GM12878 (cell line): ENCODE data around the gene ARFIP1. TPM values are rescaled to one million over a fixed set of nuclear protein-coding genes. Genes with fewer than 3 reads are reported as not detected.

Source experiments
- ATAC-seq: fragments of 200-7000 bp; cut with Tn5 transposase; 3 replicates; pipeline ENCODE4 v1.9.1; 2020; ENCODE audit warnings: mild to moderate bottlenecking, moderate library complexity
- BruUV-seq: library from RNA; stranded (reverse); fragments of 400-500 nt; replicated peaks from 2 replicates; lab custom pipeline; 2021; lab: Mats Ljungman, UMichigan
- CTCF ChIA-PET: fragments of 300-600 bp; sonication (Branson Sonifier 250); formaldehyde crosslinking; extraction: SDS; loops from one replicate; lab custom pipeline; 2021; ENCODE audit warnings: inconsistent platforms; lab: Yijun Ruan, JAX
- POLR2A ChIA-PET: fragments of 350-600 bp; formaldehyde crosslinking; extraction: SDS; loops from one replicate; lab custom pipeline; 2021; ENCODE audit warnings: inconsistent platforms; lab: Charles Lee
- RAD21 ChIA-PET: fragments of 300-600 bp; sonication (Branson Sonifier 250); formaldehyde crosslinking; loops from one replicate; lab custom pipeline; 2023; ENCODE audit warnings: antibody characterized with exemption; ENCODE audit not compliant: unreplicated experiment; lab: Charles Lee
- SMC1A ChIA-PET: fragments of 300-600 bp; sonication (Branson Sonifier 250); formaldehyde crosslinking; loops from one replicate; lab custom pipeline; 2023; ENCODE audit not compliant: unreplicated experiment, uncharacterized antibody; lab: Charles Lee
- DNase-seq: peaks from one replicate; pipeline ENCODE4 v3.0.0-alpha.2; 2011; ENCODE audit warnings: low read depth, low spot score
- FAIRE-seq: peaks from 3 replicates; lab custom pipeline; 2011; peaks lifted over from hg19 to GRCh38; lab: Jason Lieb, UNC
- H2AFZ ChIP-seq: 2 replicates; pipeline ENCODE4 v1.6.0; 2011; ENCODE audit warnings: low read depth, low read length, control low read depth; ENCODE audit not compliant: control insufficient read depth
- H3K27ac ChIP-seq: 2 replicates; pipeline ENCODE4 v1.5.1; 2011; ENCODE audit warnings: control low read depth; ENCODE audit not compliant: control insufficient read depth, insufficient read depth
- H3K27me3 ChIP-seq, 2 experiments: replicated peaks in 1 of 2; 2 replicates each; pipeline versions ENCODE4 v1.6.0 to v1.6.1; 2011; ENCODE audit warnings: low read length in 1 of 2; ENCODE audit not compliant: control insufficient read depth in 2 of 2, insufficient read depth in 2 of 2
- H3K36me3 ChIP-seq, 2 experiments: 2 replicates each; pipeline ENCODE4 v1.5.1; 2011; ENCODE audit warnings: low read length in 1 of 2; ENCODE audit not compliant: control insufficient read depth in 2 of 2, insufficient read depth in 2 of 2
- H3K4me1 ChIP-seq: 2 replicates; pipeline ENCODE4 v1.6.1; 2011; ENCODE audit warnings: mild to moderate bottlenecking, low read length, moderate library complexity, mixed read lengths; ENCODE audit not compliant: control insufficient read depth, insufficient read depth
- H3K4me2 ChIP-seq: 2 replicates; pipeline ENCODE4 v1.6.0; 2011; ENCODE audit warnings: control low read depth; ENCODE audit not compliant: control insufficient read depth, insufficient read depth
- H3K4me3 ChIP-seq: fragments of 200-600 bp; sonication (generic); 2 replicates; pipeline ENCODE4 v1.5.1; 2016
- H3K79me2 ChIP-seq: 2 replicates; pipeline ENCODE4 v1.6.0; 2011; ENCODE audit warnings: low read length; ENCODE audit not compliant: control insufficient read depth, insufficient read depth
- H3K9ac ChIP-seq: 2 replicates; pipeline ENCODE4 v1.8.0; 2011; ENCODE audit warnings: low read length, control low read depth, mixed read lengths; ENCODE audit not compliant: control insufficient read depth, insufficient read depth
- H3K9me3 ChIP-seq: replicated peaks from 3 replicates; pipeline ENCODE4 v1.5.1; 2011; ENCODE audit warnings: mild to moderate bottlenecking, low read length; ENCODE audit not compliant: control insufficient read depth, insufficient read depth
- H4K20me1 ChIP-seq: 2 replicates; pipeline ENCODE4 v1.6.0; 2011; ENCODE audit not compliant: control insufficient read depth, insufficient read depth
- CEBPZ ChIP-seq: fragments of 150-350 bp; IDR thresholded peaks from 2 replicates; pipeline ENCODE4 v1.6.1; 2016; ENCODE audit warnings: low read depth, low read length
- CREB1 ChIP-seq: IDR thresholded peaks from 2 replicates; pipeline ENCODE4 v1.6.1; 2012; ENCODE audit warnings: low read depth, mild to moderate bottlenecking, inconsistent platforms
- MLLT1 ChIP-seq: fragments of 450-650 bp; IDR thresholded peaks from 2 replicates; pipeline ENCODE4 v1.6.1; 2016; ENCODE audit warnings: mild to moderate bottlenecking
- PBX3 ChIP-seq: IDR thresholded peaks from 2 replicates; pipeline ENCODE4 v1.6.1; 2011; ENCODE audit warnings: mild to moderate bottlenecking, low read depth, low read length, moderate library complexity; ENCODE audit not compliant: insufficient replicate concordance
- RAD21 ChIP-seq: IDR thresholded peaks from 2 replicates; pipeline ENCODE4 v1.6.1; 2011; ENCODE audit warnings: mild to moderate bottlenecking, low read depth, low read length, moderate library complexity; ENCODE audit not compliant: insufficient read depth
- RB1 ChIP-seq: fragments of 450-650 bp; formaldehyde crosslinking; IDR thresholded peaks from 2 replicates; pipeline ENCODE4 v1.6.1; 2017; ENCODE audit warnings: mild to moderate bottlenecking, borderline replicate concordance
- RUNX3 ChIP-seq: IDR thresholded peaks from 2 replicates; pipeline ENCODE4 v1.6.1; 2012; ENCODE audit warnings: low read length, inconsistent platforms
- SKIL ChIP-seq: fragments of 450-650 bp; IDR thresholded peaks from 2 replicates; pipeline ENCODE4 v1.6.1; 2017; ENCODE audit warnings: mild to moderate bottlenecking, low read depth, inconsistent platforms; ENCODE audit not compliant: poor library complexity, severe bottlenecking
- SMC3 ChIP-seq: IDR thresholded peaks from 2 replicates; pipeline ENCODE4 v1.6.1; 2011; ENCODE audit warnings: low read length, improper control_type of control experiment, borderline replicate concordance
- TBL1XR1 ChIP-seq: IDR thresholded peaks from 2 replicates; pipeline ENCODE4 v1.6.1; 2012; ENCODE audit warnings: low read depth, low read length, improper control_type of control experiment
- TCF7 ChIP-seq: IDR thresholded peaks from 2 replicates; pipeline ENCODE4 v1.6.1; 2014; ENCODE audit warnings: antibody characterized with exemption, borderline replicate concordance
- YY1 ChIP-seq: IDR thresholded peaks from 2 replicates; pipeline ENCODE4 v1.6.1; 2011; ENCODE audit warnings: low read depth, mild to moderate bottlenecking, low read length
- ZBTB11 ChIP-seq: fragments of 450-650 bp; formaldehyde crosslinking; IDR thresholded peaks from 2 replicates; pipeline ENCODE4 v1.5.0; 2022; ENCODE audit warnings: mild to moderate bottlenecking, missing genetic modification characterization
- ZNF622 ChIP-seq: fragments of 450-650 bp; IDR thresholded peaks from 2 replicates; pipeline ENCODE4 v1.6.1; 2017; ENCODE audit warnings: mild to moderate bottlenecking, inconsistent platforms
- in situ Hi-C: fragments of 300-500 bp; cut with MboI; formaldehyde crosslinking; loops from 9 replicates; pipeline ENCODE4 v1.14.3; 2018; ENCODE audit warnings: mixed read lengths
- intact Hi-C: fragments of 100-400 bp; cut with micrococcal nuclease; formaldehyde crosslinking; loops from one replicate; pipeline ENCODE4 v1.14.2; 2022; ENCODE audit not compliant: unreplicated experiment
- polyA plus RNA-seq, 11 experiments: library from polyadenylated mRNA; depleted of rRNA in 4 of 11; unstranded in 6 of 11; stranded (reverse) in 5 of 11; fragments of >200 nt; fragmentation: Nextera tagmentation in 4 of 11; fragmentation: Illumina TruSeq in 1 of 11; extraction: Ambion mirVana in 4 of 11; extraction: Trizol in 1 of 11; gene quantifications; 1 replicate in 1 of 11; 2 replicates in 10 of 11; pipeline versions ENCODE4 v1.2.1 to v1.2.3, GENCODE V29; 2011 to 2016; ENCODE audit warnings: inconsistent platforms in 2 of 11, missing spikeins in 2 of 11, low read depth in 1 of 11
- total RNA-seq, 4 experiments: library from RNA; depleted of rRNA in 3 of 4; stranded (reverse); fragments of >200 nt in 3 of 4; fragmentation: Illumina TruSeq in 1 of 4; extraction: Trizol in 1 of 4; gene quantifications; 2 replicates each; pipeline versions ENCODE4 v1.2.1 to v1.2.3, GENCODE V29; 2013 to 2021

The ARFIP1 gene
- total and polyA plus RNA-seq, 10 of the 15 experiments (the other 5 are each of a cell fraction or from before 2014, with no cell fraction given): 9.5 to 21.7 (median 15.4) TPM

GRCh38 chr4:152898606-152899005 lies 118.9 kb downstream of the ARFIP1 start:
- intact Hi-C loops: no loop called here
- no peaks in the 10 kb centered on the region for H3K79me2 ChIP-seq
- TF ChIP-seq RAD21: no peak
- no peak for TF ChIP-seq RUNX3
- TF ChIP-seq SMC3: no peak
- TF ChIP-seq MLLT1: no peak
- no peak for TF ChIP-seq PBX3
- no peak for TF ChIP-seq ZBTB11 (CRISPR knock-in tag)
- TF ChIP-seq TBL1XR1: no peak
- no peak for TF ChIP-seq SKIL
- no peak for TF ChIP-seq CEBPZ
- no peak for TF ChIP-seq CREB1
- no peak for TF ChIP-seq ZNF622
- TF ChIP-seq YY1: no peak
- no peak for TF ChIP-seq TCF7
- no peak for TF ChIP-seq RB1

More at GRCh38 chr4:152898606-152899005, 118.9 kb downstream of the ARFIP1 start:
- H2AFZ ChIP-seq: no peak overlapping the region
- H3K27me3 ChIP-seq: no peaks in the 10 kb centered on the region
- H3K9me3 ChIP-seq: no peaks in the 10 kb centered on the region
- no peak overlapping the region for H3K4me3 ChIP-seq
- DNase-seq (no peak), FAIRE-seq (no peak), ATAC-seq (no peak)
- no TSS peak for BruUV-seq
- CTCF ChIA-PET: no interaction called here
- no peak overlapping the region for H3K4me2 ChIP-seq
- no peaks in the 10 kb centered on the region for H4K20me1 ChIP-seq
- RAD21 ChIA-PET: no interaction called here
- no peak overlapping the region for H3K27ac ChIP-seq
- SMC1A ChIA-PET: interaction anchor here (0.6 kb wide), 1 partner anchor 145 kb away, joined by 3 read pairs; no protein-coding TSS in a partner anchor
- POLR2A ChIA-PET: no interaction called here
- no peak overlapping the region for H3K9ac ChIP-seq
- peaks cover 0 to 3% of the 10 kb centered on the region in 2 experiments; a peak in 1 of 4 replicates for H3K36me3 ChIP-seq
- H3K4me1 ChIP-seq: no peaks in the 10 kb centered on the region
- in situ Hi-C loops: no loop called here
